Adrenal gland (tissue), 12 donors: ENCODE data around the gene GJE1. TPM values are rescaled to one million over a fixed set of nuclear protein-coding genes. Genes with fewer than 3 reads are reported as not detected.

Source experiments
- DNase-seq, 7 donors: peaks; one replicate each; pipeline ENCODE4 v3.0.0-alpha.2; 2019 to 2020
- H3K27ac ChIP-seq, 5 donors: fragments of 200-600 bp; sonication (generic) in 4 of 5; 1 replicate in 3 of 5; 2 replicates in 2 of 5; pipeline versions ENCODE4 v1.5.1 to v1.8.0; 2016 to 2020; ENCODE audit warnings: mild to moderate bottlenecking in 1 of 5
- H3K27me3 ChIP-seq: fragments of 200-600 bp; 2 replicates; pipeline ENCODE4 v1.8.0; 2021
- H3K36me3 ChIP-seq, 2 donors: fragments of 200-600 bp; replicated peaks in 1 of 2; 1 replicate in 1 of 2; 2 replicates in 1 of 2; pipeline versions ENCODE4 v1.5.1 to v1.8.0; 2018 to 2022
- H3K4me1 ChIP-seq, 2 donors: fragments of 200-600 bp; replicated peaks in 1 of 2; 1 replicate in 1 of 2; 2 replicates in 1 of 2; pipeline versions ENCODE4 v1.5.1 to v1.8.0; 2018 to 2021
- H3K4me3 ChIP-seq, 4 donors: fragments of 200-600 bp; sonication (generic) in 3 of 4; one replicate each; pipeline ENCODE4 v1.5.1; 2016 to 2018
- H3K9me3 ChIP-seq, 3 donors: fragments of 200-600 bp; sonication (generic) in 1 of 3; replicated peaks in 1 of 3; 1 replicate in 2 of 3; 2 replicates in 1 of 3; pipeline versions ENCODE4 v1.5.1 to v1.8.0; 2016 to 2021
- POLR2A ChIP-seq, 2 donors: fragments of 450-650 bp; IDR thresholded peaks; one replicate each; pipeline ENCODE4 v1.6.1; 2017; ENCODE audit warnings: antibody characterized with exemption in 2 of 2, mild to moderate bottlenecking in 2 of 2, moderate library complexity in 1 of 2
- WGBS, 4 donors: extraction: QIAGEN DNeasy Blood & Tissue Kit in 2 of 4; methylation state at CpG; one replicate each; pipeline versions ENCODE4 v1.1.5 to v1.1.7; 2013 to 2017; 5-methylcytosine and 5-hydroxymethylcytosine counted together
- intact Hi-C, 2 donors: fragments of 100-400 bp; cut with DNase I; formaldehyde crosslinking; loops; one replicate each; pipeline versions ENCODE4 v1.14.1 to v1.15.0; 2022 to 2023
- polyA plus RNA-seq, 3 donors: library from polyadenylated mRNA; stranded (reverse); fragments of 200-250 nt in 2 of 3; fragments of 350-450 nt in 1 of 3; fragmentation: Illumina TruSeq in 1 of 3; extraction: RNeasy Lipid Tissue Mini Kit (QIAGEN cat#74804) in 1 of 3; gene quantifications; one replicate each; pipeline ENCODE4 v1.2.3, GENCODE V29; 2013 to 2014
- total RNA-seq, 9 donors: library from RNA; depleted of rRNA in 4 of 9; stranded (reverse); fragments of >200 nt in 4 of 9; fragments of 120-200 nt in 1 of 9; fragmentation: NEBNext Ultra II Directional in 1 of 9; extraction: Animal tissue kit (Norgen Biotek cat#: 25700) in 1 of 9; gene quantifications; one replicate each; pipeline versions ENCODE4 v1.1.0 to v1.2.4, GENCODE V29; 2013 to 2023
- TF ChIP-seq, protein P1 (sequence below), 6 experiments: fragments of 450-650 bp in 4 of 6; fragments of 200-600 bp in 2 of 6; sonication (generic) in 1 of 6; IDR thresholded peaks; 1 replicate in 5 of 6; 2 replicates in 1 of 6; pipeline versions ENCODE4 v1.5.1 to v1.8.0; 2016 to 2021; ENCODE audit warnings: antibody characterized with exemption in 6 of 6, mild to moderate bottlenecking in 2 of 6, moderate library complexity in 1 of 6
- donor health status: healthy with polysubstance abuse.
- donor health status: Bipolar disorder and iron deficiency.
- donor health status: DM: yes; HTN: yes; CAD: no.
- donor health status: DM: no; HTN: no; CAD: no.
- donor health status: DM: no; HTN: no; CAD: no.
- donor health status: DM: yes; HTN: yes; CAD: no.

GJE1 gene
- total and polyA plus RNA-seq, 12 donors: not detected

- 0 to 1% (median 0%) methylated on average over 22 to 38 of the region's 38 CpGs for WGBS, 4 donors
- H3K9me3 ChIP-seq: no peaks in the 10 kb centered on the region
- H3K4me1 ChIP-seq: peaks cover 5 to 26% of the 10 kb centered on the region in 2 donors
- H3K4me3 ChIP-seq: peak within 1 kb of the TSS; percentile 64 to 74 (median 66)
- TF ChIP-seq POLR2A (IDR thresholded peaks at IDR 0.05): peak in 1 of 2 donors; percentile 41
- TF ChIP-seq, protein P1, sequence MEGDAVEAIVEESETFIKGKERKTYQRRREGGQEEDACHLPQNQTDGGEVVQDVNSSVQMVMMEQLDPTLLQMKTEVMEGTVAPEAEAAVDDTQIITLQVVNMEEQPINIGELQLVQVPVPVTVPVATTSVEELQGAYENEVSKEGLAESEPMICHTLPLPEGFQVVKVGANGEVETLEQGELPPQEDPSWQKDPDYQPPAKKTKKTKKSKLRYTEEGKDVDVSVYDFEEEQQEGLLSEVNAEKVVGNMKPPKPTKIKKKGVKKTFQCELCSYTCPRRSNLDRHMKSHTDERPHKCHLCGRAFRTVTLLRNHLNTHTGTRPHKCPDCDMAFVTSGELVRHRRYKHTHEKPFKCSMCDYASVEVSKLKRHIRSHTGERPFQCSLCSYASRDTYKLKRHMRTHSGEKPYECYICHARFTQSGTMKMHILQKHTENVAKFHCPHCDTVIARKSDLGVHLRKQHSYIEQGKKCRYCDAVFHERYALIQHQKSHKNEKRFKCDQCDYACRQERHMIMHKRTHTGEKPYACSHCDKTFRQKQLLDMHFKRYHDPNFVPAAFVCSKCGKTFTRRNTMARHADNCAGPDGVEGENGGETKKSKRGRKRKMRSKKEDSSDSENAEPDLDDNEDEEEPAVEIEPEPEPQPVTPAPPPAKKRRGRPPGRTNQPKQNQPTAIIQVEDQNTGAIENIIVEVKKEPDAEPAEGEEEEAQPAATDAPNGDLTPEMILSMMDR (IDR thresholded peaks at IDR 0.05): peak; percentile 76 to 98 (median 92)
- intact Hi-C loops: loop anchor here (10.0 kb wide), 2 partner anchors 58 to 238 kb away; no protein-coding TSS in a partner anchor
- DNase-seq: peak; percentile 97 to 99 (median 99)
- no peaks in the 10 kb centered on the region for H3K36me3 ChIP-seq
- no peaks in the 10 kb centered on the region for H3K27me3 ChIP-seq
- H3K27ac ChIP-seq: peak within 1 kb of the TSS in 2 of 5 donors; percentile 36 to 69
These were observed 14.3 kb downstream of the GJE1 start, which contains the start of the genes NMBR and VTA1 for GRCh38 chr6:142146828-142147662. Gene NMBR (minus strand): TSS chr6:142147122. CDS start chr6:142088658, 58,464 bp downstream. Gene VTA1 (plus strand): TSS chr6:142147263. CDS start chr6:142147288, 25 bp downstream.

- Histone ChIP-seq H3K4me3 (no peak overlapping the region), H3K27me3 (no peaks in the 10 kb centered on the region), H3K27ac (no peak overlapping the region), H3K9me3 (no peaks in the 10 kb centered on the region), H3K36me3 (no peaks in the 10 kb centered on the region), H3K4me1 (peaks cover 4 to 21% of the 10 kb centered on the region in 2 donors)
- TF ChIP-seq, protein P1 (IDR thresholded peaks at IDR 0.05): no peak
- TF ChIP-seq POLR2A (IDR thresholded peaks at IDR 0.05): no peak
- intact Hi-C loops: no loop called here
- peak in 1 of 7 donors; percentile 8 for DNase-seq
These were observed 20.0 kb downstream of the GJE1 start for GRCh38 chr6:142152746-142153145.

GRCh38 chr6:142153196-142153595 is 20.5 kb downstream of the GJE1 start:
- 43 to 92% (median 66%) methylated on average over 2 of the region's 2 CpGs for whole genome bisulfite sequencing, 4 donors
- no peak for DNase-seq
- peaks cover 0 to 16% of the 10 kb centered on the region in 2 donors for H3K4me1 ChIP-seq
- intact Hi-C loops: no loop called here
- H3K4me3 ChIP-seq: no peak overlapping the region
- no peaks in the 10 kb centered on the region for H3K9me3 ChIP-seq
- TF ChIP-seq, protein P1 (IDR thresholded peaks at IDR 0.05): no peak
- TF ChIP-seq POLR2A (IDR thresholded peaks at IDR 0.05): no peak
- no peaks in the 10 kb centered on the region for H3K27me3 ChIP-seq
- H3K36me3 ChIP-seq: no peaks in the 10 kb centered on the region
- H3K27ac ChIP-seq: no peak overlapping the region

- H3K36me3 ChIP-seq: no peaks in the 10 kb centered on the region
- 71 to 84% (median 81%) methylated on average over 1 of the region's 1 CpG for WGBS, 4 donors
- H3K4me3 ChIP-seq: no peak overlapping the region
- TF ChIP-seq, protein P1 (IDR thresholded peaks at IDR 0.05): no peak
- no peak for TF ChIP-seq POLR2A (IDR thresholded peaks at IDR 0.05)
- peaks cover 0 to 5% of the 10 kb centered on the region in 2 donors for H3K4me1 ChIP-seq
- no peaks in the 10 kb centered on the region for H3K9me3 ChIP-seq
- no peak for DNase-seq
- H3K27me3 ChIP-seq: no peaks in the 10 kb centered on the region
- intact Hi-C loops: no loop called here
- H3K27ac ChIP-seq: no peak overlapping the region
These were observed 21.6 kb downstream of the GJE1 start for GRCh38 chr6:142154336-142154735.
